GM21723 (cell line): ENCODE data around the gene MAEA.

Experiments used
- ATAC-seq: cut with Tn5 transposase; IDR thresholded peaks from one replicate; pipeline ENCODE4 v1.9.1; 2021; ENCODE audit warnings: mild to moderate bottlenecking, moderate library complexity; ENCODE audit not compliant: unreplicated experiment

The MAEA gene

DNA sequence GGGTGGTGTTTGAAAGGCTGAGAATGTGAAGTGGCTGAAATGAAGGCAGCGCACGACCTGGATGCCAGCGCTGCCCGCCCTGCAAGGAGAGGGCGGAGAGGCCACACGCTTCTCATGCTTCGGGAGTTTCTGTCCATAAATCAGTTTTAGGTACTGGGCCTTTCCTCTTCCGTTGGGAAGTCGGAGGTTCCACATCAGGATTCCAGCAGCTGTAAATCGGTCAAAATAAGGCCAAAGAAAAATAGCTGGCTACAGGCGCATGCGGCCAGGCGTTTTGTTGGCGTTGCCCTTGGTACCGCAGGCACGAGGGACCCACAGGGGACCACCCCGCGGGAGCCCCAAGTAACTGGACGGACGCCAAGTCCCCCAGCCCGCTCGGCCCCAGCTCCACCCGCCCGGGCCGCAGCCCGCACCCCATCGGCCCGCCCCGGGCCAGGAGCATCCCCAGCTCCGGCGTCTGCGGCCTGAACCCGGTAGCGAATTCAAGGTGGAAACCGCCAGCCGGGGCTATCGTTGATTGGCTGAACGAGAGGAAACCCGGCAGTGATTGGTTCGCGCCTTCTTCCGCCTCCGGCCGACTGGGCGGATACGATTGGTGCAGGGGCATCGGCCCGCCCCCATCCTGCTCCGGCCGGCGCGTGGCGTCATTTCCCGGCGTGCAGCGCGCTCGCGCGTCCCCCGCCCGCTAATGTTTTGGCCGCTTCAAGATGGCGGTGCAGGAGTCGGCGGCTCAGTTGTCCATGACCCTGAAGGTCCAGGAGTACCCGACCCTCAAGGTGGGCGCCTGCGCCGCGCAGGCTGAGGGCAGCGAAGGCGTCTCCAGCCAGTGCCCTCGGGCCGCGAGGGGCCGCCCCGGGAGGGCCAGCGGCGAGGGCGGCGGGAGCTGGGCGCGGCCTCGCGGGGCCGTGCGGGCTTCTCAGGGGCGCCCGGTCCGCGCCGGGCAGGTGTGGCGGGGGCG is at the start of gene MAEA:
Gene MAEA (plus strand): TSS at position 685 of the 958 bp plus-strand sequence. CDS start 23 bp downstream, at position 708.
- ATAC-seq: peak; percentile 92

- no peak for ATAC-seq
Observed at GRCh38 chr4:1239950-1240307, 49.8 kb upstream of the MAEA start.

DNA sequence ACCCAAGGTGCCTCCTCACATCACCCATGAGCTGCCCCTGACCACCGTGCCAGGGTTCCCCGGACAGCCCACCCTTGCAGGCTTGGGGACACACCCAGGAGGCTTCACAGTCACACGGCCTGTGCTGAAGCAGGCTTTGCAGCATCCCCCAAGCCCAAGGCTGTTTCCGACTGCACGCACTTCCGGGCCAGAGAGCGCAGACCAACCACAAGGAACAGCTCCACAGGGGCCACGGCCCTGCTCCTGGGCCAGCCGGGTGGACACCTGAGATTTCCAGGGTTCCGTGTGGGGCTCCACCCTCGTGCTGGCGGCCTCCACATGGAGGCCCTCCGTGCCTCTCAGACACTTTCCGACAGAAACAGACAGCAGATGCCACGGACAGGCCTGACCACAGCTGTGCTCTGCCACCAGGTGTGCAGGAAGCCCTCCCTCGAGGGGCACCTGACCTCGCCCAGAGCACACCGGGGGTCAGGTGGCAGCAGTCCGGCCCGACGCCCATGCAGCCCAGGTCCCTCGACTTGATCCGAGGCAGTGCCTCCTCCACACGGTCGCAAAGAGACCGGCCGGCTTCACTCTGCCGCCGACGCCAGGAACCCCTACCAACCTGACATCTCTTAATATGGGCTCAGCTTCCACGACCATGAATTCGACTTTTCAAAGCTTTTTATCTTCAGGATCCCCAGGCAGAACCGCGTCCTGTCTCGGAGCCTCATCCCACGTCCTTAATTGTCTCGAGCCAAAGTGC is 48.8 kb upstream of the MAEA start:
- ATAC-seq: no peak

- no peak for ATAC-seq
Observed at GRCh38 chr4:1241466-1241935, 48.2 kb upstream of the MAEA start.

DNA sequence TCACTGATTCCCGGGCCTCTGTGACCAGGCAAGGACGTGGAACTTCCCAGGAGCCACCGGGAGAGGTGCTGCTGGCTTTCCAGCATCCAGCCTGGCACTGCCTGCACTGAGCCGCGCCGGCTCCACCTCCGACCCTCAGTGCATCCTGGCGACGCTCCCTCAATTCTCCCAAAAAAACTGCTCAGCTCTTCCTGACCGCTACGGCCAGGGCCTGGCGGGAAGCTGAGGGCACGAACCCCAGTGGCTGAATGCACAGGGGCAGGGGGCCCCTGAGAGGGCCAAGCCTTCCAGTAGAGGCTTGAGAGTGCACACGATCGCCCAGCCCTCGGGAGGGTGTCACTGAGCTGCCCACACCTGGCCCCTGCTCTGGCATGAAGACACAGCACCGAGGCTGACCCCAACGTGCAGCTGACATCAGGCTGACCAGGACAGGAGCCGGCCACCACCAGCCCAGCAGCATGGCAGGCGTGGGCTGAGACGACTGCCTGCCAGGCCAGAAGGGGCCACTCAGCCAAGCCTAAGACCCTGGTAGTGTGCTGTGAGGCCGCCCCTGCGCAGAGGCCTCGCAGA is 47.7 kb upstream of the MAEA start:
- ATAC-seq: no peak

GRCh38 chr4:1242506-1243450 is 46.9 kb upstream of the MAEA start:
- ATAC-seq: no peak

- ATAC-seq: no peak
Observed at GRCh38 chr4:1243451-1244080, 46.1 kb upstream of the MAEA start.

- ATAC-seq: no peak
Observed at GRCh38 chr4:1244081-1244977, 45.4 kb upstream of the MAEA start.

DNA sequence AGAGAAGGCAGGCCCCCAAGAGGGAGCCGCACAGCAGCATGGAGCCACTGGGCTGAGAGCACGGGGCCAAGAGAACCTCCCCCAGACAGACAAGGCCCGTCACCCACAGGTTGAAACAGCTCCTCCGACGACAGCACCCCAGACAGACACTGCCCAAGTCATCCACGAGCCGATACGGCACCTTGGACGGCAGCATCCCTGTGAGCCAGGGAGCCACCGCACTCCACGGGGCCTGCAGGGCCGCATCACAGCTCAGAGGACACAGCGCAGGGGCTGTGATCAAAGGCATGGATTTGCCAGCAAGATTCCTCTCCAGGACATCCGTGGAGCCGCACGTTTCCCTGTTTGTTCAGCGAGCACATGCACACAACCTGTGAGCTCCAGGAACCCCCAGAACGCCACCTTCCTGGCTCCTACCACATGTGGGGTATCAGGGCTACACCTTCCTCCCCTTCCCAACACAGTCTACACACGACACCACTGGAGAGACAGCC is 44.7 kb upstream of the MAEA start:
- no peak for ATAC-seq

DNA sequence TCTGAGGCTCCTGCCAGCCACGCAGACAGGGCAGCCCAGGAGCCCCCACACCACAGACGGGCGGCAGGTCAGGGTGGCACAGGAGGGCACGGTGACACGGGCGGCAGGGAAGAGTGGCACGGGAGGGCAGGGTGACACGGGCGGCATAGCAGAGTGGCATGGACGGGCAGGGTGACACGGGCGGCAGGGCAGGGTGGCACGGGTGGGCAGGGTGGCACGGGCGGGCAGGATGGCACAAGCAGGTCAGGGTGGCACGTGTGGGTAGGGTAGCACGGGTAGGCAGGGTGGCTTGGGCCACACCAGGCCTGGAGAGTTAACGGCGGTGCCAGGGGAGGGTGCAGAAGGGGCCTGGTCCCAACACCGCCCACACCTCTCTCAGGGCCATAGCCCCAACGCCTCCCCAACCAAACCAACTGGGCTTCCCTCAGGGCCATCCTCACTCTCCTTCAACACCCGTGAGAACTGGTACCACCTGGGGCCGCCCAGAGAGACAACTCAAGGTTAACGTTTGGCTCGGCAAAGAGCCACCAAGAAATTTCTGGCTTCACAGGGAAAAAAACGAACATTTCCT is 44.1 kb upstream of the MAEA start:
- no peak for ATAC-seq

- no peak for ATAC-seq
Observed at GRCh38 chr4:1246111-1246881, 43.4 kb upstream of the MAEA start.

DNA sequence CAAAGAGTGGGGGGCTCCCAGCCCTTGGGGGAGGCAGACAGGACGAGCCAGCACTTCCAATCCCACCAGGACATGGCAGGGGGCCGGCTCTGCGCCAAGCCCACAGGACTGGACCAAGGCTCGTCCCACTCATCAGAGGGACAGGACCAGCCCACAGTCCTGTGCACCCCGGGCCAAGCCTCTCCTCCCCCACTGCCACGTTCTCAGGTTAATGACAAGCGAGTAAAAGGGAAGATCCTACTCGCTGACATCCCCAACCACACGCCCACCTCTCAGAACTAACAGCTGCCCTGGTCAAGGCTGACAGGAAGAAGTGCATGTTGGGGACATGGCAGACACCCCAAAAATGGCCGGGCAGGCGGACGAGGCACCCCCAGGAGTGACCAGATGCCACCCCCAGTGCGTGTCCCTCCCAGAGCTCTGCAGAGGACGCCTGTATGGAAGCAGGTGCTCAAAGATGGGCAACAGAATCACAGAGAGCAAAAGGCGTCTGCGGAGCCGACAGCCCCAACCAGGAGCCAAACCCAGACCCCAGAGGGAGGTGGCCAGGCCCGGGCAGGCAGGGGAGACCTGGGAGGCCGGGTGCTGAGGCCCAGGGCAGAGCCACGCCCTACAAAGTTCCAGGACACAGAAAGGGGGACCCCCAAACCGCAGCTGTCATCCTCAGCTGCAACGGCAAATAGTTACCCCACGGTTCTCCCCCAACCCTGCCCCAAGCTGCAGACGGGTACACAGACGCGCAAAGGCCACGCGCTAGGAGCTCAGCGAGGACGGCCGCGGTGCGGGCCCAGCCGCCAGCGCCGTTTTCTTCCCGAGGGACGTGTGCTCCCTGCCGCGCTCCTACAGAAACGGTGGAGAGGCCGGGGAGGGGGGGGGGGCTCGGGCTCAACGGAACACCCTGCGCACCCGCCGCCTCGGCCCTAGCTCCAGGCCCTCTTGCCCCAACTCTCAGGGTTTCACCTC is 42.5 kb upstream of the MAEA start:
- no peak for ATAC-seq

- ATAC-seq: peak; percentile 20
Observed at GRCh38 chr4:1247864-1248244, 41.8 kb upstream of the MAEA start.

DNA sequence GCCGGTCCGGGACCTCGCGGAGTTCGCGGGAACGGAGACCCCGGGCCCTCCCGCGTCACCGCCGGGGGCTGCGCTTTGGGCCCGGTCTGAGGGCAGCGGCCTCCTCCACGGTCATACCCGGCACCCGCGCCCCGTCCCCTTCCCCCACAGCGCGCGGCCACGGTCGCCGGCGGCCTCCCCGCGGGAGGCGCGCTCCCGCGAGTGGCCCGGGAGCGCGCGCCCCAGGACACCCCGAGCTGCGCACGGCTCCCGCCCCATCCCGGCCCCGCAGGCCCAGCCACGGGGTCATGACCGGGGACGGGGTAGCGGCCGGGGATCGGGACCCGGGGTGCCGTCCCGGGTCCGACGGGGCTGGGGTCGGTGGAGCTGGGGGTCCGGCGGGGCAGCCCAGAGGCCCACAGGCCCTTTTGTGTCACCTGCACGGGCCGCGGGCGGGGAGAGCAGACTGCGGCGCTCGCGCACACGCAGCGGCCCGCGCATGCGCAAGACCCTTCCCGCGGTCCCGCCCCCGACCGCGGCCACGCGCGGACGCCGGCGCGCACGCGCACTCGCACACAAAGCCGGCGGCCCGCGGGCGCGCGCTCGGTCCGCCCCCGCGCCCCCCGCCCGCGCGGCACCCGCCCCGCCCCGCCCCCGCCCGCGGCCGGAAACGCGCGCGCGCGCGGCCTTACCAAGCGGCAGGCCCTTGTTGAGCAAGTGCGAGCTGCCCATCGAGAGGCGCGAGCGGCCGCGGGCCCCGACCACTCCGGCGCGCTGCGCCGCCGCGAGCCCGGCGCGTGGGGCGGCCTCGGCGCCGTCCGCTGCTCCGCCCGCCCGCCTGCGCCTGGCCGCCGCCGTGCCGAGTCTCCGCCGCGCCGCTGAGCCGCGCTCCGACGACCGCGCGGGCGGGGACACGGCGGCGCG is 41.2 kb upstream of the MAEA start, which contains the start of gene CTBP1:
Gene CTBP1 (minus strand): TSS at position 886 of the 903 bp plus-strand sequence. CDS start 7,799 bp downstream, outside the sequence.
- ATAC-seq: peak; percentile 38

DNA sequence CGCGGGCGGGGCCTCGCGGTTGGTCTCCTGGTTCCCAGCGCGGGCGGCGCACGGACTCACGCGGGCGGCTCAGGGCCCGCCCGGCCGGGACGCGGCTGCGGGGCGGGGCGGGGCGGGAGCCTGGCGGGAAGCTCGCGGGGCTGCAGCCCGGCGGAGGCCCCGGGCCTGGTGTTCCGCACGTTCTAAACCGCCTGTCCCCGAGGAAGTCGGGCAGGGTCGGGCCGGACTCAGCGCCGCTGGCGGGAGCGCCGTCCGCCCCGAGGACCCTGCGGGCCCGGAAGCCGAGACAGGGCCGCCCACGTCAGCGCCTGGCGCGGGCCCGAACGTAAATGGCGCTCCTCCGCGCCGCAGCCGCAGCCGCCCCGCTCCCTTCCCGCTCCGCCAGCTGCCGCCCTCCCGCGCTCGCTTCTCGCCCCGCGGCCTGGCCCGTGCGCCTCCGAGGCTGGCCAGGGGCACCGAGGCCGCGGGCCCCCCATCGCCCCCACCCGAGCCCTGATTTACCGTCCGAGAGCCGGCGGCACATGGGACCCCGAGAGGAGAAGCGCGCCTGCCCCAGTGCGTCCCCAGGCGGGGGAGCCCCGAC is 40.5 kb upstream of the MAEA start:
- peak; percentile 54 for ATAC-seq
